Activated naive CD4-positive, alpha-beta T cell treated with anti-CD3 and anti-CD28 coated beads, Interleukin-2, amount 50 U/mL, for 24 hours (primary cell): ENCODE data around the gene PVALEF.
"Not testable (repeated sequence)": the region's sequence is repeated elsewhere in the genome, so short reads cannot be mapped to it uniquely, and the experiment has no call there.

Experiments
- H3K27ac Mint-ChIP-seq: one replicate; pipeline ENCODE4 v1.8.0; 2021; ENCODE audit warnings: mild to moderate bottlenecking, mixed read lengths
- H3K27me3 Mint-ChIP-seq: one replicate; pipeline ENCODE4 v1.8.0; 2021; ENCODE audit warnings: mixed read lengths
- H3K36me3 Mint-ChIP-seq: one replicate; pipeline ENCODE4 v1.8.0; 2021; ENCODE audit warnings: mixed read lengths
- H3K4me1 Mint-ChIP-seq: one replicate; pipeline ENCODE4 v1.8.0; 2021; ENCODE audit warnings: mixed read lengths
- H3K4me3 Mint-ChIP-seq: one replicate; pipeline ENCODE4 v1.8.0; 2021; ENCODE audit warnings: mild to moderate bottlenecking, mixed read lengths
- H3K9me3 Mint-ChIP-seq: one replicate; pipeline ENCODE4 v1.8.0; 2021; ENCODE audit warnings: mixed read lengths

PVALEF gene

DNA sequence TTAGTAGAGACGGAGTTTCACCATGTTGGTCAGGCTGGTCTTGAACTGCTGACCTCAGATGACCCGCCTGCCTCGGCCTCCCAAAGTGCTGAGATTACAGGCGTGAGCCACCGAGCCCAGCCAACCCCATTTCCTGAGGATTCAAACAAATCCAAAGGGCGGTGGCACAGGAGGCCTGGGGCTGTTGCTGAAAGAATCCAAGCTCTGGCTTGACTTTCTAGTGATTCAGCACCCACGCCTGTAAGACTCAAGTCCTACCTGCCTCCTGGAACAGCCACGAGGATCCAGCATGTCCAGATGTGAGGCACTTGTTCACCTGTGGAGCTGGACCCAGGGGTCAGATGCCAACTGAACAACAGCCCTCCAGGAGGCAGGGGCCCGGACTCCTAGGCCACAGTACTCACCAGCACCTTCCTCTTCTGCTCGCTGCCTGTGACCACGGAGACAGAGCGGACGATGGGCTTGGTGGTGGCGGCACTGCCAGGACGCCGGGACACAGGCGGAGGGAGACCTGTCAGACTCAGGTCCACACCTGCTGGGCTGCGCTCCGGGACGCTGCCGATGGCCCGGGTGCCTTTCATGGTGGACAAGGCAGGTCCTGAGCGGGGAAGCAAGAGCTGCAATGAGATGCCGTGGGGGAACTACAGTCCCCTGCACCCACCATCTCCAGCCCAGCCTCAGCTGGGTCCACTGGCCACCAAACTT is 54.3 kb downstream of the PVALEF start:
- Mint-ChIP-seq H3K9me3 (no peaks in the 10 kb centered on the region), H3K27me3 (no peaks in the 10 kb centered on the region), H3K4me1 (peaks cover 11% of the 10 kb centered on the region), H3K27ac (no peak overlapping the region), H3K36me3 (no peaks in the 10 kb centered on the region), H3K4me3 (no peak overlapping the region)

DNA sequence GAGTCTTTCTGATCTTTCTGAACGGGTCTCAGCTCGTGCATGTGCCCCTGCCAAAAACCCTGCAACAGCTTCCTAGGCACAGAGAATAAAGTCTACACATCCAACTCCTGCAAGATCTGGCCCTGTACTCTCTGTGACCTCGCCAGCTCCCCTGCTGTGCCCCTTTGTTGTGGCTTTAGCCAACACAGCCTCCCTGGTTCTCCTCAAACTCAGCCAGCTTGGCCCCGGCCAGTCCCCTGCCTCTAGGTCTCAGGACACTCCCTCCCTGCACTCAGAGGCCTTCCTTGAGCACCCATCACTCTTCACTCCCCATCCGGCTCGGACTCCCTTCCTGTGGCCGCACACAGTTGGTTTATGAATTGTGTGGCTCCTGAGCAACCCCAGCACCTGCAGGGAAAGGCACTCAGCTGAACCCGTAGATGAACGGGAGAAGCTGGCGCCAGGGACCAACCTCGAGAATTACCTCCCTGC is 56.1 kb downstream of the PVALEF start:
- Mint-ChIP-seq H3K27me3 (no peaks in the 10 kb centered on the region), H3K4me3 (peak overlapping the region; percentile 44), H3K4me1 (peaks cover 11% of the 10 kb centered on the region), H3K27ac (no peak overlapping the region), H3K9me3 (no peaks in the 10 kb centered on the region), H3K36me3 (no peaks in the 10 kb centered on the region)

DNA sequence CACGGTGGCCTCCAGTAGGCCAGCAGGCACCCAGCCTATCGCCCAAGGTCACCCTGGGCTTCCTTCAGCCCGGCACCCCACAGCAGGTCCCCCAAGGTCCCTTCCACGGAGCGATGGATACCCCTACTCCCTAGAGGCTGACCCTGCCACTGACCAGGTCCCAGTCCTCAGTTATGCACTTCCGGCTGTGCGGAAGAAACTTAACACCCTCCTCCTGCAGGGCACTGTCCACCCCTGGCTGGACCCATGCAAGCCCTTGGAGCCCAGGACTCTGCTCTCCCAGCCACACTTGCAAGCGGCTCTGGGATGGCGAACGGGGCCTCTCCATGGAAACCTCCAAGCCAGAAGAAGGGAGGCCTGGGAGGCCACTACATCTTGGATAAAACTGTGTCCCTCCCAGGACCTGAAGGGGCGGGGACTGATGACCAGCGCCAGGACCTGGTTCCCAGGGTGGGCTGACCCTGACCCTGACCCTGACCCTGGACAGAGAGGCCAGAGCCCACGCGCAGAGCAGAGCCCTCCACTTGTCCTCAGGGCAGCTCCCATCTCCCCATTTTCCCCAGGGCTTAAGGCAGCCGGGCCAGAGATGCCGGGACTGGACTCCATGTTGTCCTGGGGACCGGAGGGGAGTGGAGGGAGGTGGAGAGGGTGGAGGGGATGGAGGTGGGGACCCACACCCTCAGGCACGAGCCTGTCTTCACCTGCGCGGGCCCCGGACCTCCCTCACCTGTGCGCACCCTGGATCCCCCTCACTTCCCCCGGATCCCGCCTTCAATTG is 56.7 kb downstream of the PVALEF start:
- H3K9me3 Mint-ChIP-seq: no peaks in the 10 kb centered on the region
- no peaks in the 10 kb centered on the region for H3K27me3 Mint-ChIP-seq
- peaks cover 11% of the 10 kb centered on the region for H3K4me1 Mint-ChIP-seq
- H3K4me3 Mint-ChIP-seq: peak overlapping the region; percentile 44
- H3K36me3 Mint-ChIP-seq: no peaks in the 10 kb centered on the region
- H3K27ac Mint-ChIP-seq: no peak overlapping the region

DNA sequence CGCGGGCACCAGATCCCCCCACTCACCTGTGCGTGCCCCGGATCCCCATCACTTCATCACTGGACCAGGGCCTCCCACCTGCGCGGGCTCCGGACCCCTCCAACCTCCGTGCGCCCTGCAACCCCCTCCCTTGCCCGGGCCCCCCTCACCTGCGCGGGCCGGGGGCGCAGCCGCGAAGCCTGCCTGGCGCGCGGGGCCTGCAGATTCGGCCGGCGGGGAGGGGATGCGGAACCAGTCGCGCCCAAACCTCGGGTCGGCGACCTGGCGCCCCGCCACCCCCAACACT is 57.3 kb downstream of the PVALEF start:
- Mint-ChIP-seq H3K4me3 (peak overlapping the region; percentile 67), H3K27ac (no peak overlapping the region), H3K9me3 (no peaks in the 10 kb centered on the region), H3K27me3 (no peaks in the 10 kb centered on the region), H3K36me3 (no peaks in the 10 kb centered on the region), H3K4me1 (peaks cover 14% of the 10 kb centered on the region)

DNA sequence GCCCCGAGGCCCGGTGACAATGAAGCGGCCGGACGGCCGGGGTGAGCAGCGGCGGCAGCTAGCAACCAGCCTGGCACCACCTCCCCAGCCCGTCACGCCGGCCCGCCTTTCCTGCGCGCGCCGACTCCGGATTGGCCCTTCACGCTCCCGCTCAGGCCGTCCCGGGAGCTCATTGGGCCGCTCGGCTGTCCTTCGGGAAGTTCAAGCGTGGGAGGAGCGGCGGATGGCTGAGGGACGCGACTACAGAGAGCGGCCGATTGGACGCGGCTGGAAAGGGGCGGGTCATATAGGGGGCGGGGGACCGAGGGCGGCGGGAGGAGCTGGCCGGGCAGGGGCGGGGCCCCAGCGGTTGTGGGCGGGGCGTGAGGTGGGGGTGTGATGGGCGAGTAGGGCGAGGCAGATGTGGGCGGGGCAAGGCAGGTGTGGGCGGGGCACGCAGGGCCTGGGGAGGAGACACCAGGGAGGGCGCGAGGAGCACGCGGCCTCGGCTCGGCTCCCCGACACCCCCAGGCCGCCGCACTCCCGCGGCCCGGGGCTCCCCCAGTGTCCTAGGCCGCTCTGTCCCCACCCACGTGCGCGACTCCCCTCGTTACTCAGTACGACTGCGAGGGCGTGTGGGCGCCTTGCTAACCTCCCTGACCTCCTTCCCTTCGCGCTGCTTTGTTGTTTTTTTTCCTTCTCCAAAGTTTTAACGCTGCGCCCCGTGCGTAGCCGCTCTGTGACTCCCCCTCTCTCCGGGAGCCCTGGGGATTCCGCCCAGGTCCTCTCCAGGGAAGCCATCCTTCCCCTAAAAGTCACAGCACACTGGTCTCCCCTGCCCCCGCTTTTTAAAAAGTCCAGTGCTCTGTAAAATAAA is 57.8 kb downstream of the PVALEF start, which contains the start of gene CEP131:
Gene CEP131, minus strand, starts transcription at position 60 of the 856 bp plus-strand sequence. CDS start 2,909 bp downstream, outside the sequence.
- peak within 1 kb of the TSS; percentile 91 for H3K27ac Mint-ChIP-seq
- H3K4me1 Mint-ChIP-seq: peaks cover 19% of the 10 kb centered on the region
- no peaks in the 10 kb centered on the region for H3K27me3 Mint-ChIP-seq
- H3K36me3 Mint-ChIP-seq: no peaks in the 10 kb centered on the region
- no peaks in the 10 kb centered on the region for H3K9me3 Mint-ChIP-seq
- H3K4me3 Mint-ChIP-seq: peak within 1 kb of the TSS; percentile 87

DNA sequence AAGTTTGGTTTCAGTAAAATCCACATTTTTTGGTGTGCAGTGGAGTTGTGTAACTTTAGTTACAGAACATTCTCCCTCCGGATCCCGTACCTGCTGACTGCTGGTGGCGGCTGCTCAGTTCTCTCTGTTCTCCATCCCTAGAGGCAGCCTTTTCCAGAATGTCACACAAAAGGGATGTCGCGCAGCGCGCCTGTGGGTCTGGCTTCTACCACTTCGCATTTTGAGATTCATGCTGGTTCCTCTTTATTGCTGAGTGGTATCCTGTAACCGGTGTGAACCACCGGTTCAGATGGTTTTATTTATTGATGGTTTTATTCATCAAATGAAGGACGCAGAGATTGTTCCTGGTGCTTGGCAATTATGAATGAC is 58.4 kb downstream of the PVALEF start:
- H3K4me1 Mint-ChIP-seq: peaks cover 19% of the 10 kb centered on the region
- H3K36me3 Mint-ChIP-seq: no peaks in the 10 kb centered on the region
- no peaks in the 10 kb centered on the region for H3K9me3 Mint-ChIP-seq
- H3K4me3 Mint-ChIP-seq: peak overlapping the region; percentile 87
- H3K27ac Mint-ChIP-seq: peak overlapping the region; percentile 91
- H3K27me3 Mint-ChIP-seq: no peaks in the 10 kb centered on the region

DNA sequence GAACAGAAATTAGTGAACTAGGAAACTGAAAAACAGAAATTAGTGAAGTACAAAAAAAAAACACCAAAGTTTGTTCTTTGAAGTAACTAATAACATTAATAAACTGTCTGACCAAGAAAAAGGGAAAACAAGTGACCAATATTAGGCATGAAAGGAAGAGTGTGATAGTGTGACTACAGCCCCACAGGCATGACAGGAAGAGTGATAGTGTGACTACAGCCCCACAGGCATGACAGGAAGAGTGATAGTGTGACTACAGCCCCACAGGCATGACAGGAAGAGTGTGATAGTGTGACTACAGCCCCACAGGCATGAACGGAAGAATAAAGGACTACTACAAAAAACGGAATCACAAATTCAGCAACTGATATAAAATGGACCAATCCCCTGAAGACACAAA is 62.3 kb downstream of the PVALEF start:
- not testable (repeated sequence) for H3K9me3 Mint-ChIP-seq, H3K4me3 Mint-ChIP-seq, H3K36me3 Mint-ChIP-seq, H3K27me3 Mint-ChIP-seq
- peaks cover 14% of the 10 kb centered on the region for H3K4me1 Mint-ChIP-seq
- peak overlapping the region; percentile 10 for H3K27ac Mint-ChIP-seq

DNA sequence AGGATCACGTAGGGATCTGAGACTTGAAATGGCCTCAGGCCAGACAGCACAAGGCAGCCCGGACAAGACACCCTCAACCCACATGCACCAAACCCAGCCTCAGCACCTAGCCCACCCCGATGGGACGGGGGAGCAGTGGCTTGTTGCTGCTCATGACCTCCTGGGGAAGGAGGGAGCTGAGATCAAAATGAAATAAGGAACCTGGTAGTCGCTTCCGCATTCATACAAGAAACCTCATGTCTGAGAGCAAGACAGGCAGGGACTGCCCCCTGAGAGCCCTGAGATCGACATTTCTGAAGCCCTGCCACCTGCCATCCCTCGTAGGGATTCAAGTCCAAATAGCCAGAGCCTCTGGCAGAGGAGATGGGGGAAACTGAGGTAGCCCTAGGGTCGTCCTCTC is 63.1 kb downstream of the PVALEF start:
- Mint-ChIP-seq H3K4me3 (no peak overlapping the region), H3K36me3 (peaks cover 3% of the 10 kb centered on the region), H3K9me3 (no peaks in the 10 kb centered on the region), H3K4me1 (peaks cover 13% of the 10 kb centered on the region), H3K27ac (no peak overlapping the region), H3K27me3 (no peaks in the 10 kb centered on the region)

DNA sequence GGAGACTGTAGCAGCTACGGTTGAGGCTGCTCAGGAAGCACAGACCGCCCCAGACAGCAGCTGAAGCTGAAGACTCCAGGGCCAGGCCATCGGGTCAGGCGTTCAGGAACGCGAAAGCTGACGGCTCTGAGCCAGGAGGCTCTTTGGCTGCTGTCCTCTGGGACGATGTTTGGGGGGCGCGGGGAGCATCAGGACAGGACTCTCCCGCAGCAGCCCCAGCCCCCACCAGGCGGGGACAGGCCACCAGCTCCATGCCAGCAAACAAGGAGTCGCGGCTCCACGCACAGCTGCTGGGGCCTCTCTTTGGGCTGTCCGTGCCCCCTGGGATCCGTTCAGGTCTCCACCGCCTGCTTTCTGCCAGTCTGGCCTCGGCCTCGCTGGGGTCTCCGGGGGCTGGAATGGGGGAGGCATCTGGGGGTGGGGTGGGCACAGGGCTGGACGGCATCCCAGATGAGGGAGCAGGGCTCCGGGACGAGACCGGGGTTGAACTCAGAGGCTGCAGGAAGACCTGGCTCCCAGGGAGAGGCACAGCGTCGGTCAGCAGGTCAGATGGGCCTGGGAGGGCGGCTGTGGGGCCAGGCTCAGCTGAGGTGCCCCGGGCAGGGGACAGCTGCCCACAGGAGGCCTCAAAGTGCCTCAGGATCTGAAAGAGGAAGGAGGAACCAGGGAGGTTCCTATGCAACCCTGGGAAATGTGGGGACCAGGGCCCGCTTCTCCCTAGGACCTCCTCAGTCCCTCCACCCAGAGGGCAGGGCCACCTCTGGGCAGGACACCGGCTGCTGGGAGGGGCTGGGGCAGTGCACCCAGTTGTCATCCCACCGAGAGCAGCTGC is 63.7 kb downstream of the PVALEF start:
- peaks cover 8% of the 10 kb centered on the region for H3K4me1 Mint-ChIP-seq
- no peaks in the 10 kb centered on the region for H3K9me3 Mint-ChIP-seq
- H3K36me3 Mint-ChIP-seq: peaks cover 3% of the 10 kb centered on the region
- no peaks in the 10 kb centered on the region for H3K27me3 Mint-ChIP-seq
- H3K27ac Mint-ChIP-seq: no peak overlapping the region
- no peak overlapping the region for H3K4me3 Mint-ChIP-seq

DNA sequence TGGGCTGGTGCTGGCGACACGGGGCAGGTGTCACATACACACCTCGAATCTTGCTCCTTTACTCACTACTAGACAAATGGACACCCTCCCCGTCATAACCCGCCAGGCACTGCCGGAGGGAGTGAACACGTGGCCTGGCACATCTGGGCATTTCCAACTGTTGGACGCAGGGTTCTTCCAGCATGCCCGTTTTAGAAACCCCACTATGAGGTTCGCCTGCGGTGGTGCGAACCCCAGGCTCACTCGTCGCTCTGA is 64.3 kb downstream of the PVALEF start:
- H3K4me3 Mint-ChIP-seq: no peak overlapping the region

DNA sequence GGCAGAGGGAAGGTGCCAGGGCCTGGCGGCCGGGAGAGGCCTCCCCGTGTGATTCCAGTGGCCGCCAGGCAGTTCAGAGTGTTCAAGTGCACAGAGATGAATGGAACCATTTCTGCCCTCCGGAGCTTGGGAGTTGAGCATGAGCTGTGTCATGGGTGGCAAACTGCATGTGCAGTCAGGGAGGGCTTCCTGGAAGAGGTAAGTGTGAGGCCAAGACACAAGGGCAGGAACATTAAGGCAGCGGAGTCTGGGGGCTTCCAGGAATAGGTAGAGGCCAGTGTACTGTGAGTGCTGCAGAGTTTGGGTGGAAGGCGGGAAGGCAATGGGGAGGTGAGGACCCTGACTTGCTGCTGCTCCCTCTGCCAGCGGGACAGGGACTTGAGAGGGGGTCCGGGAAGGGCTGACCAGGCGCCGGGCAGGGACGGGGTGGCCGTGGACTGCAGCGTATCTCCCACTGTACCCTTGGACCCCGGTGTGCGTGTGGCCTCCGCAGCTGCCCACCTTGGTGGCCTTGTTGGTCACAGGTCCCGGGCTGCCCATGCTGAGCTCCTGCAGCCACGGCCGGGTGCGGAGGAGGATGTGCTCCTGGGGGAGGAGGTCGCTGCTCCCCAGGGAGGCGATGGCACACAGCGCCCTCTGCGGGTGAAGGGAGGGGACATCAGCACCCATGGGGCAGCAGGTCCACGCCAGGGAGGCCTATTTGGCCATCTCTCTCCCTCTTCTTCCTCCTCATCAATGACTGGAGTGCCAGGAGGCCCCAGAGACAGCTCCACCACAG is 64.9 kb downstream of the PVALEF start:
- peaks cover 14% of the 10 kb centered on the region for H3K4me1 Mint-ChIP-seq
- peaks cover 3% of the 10 kb centered on the region for H3K36me3 Mint-ChIP-seq
- no peak overlapping the region for H3K27ac Mint-ChIP-seq
- H3K4me3 Mint-ChIP-seq: no peak overlapping the region
- H3K27me3 Mint-ChIP-seq: no peaks in the 10 kb centered on the region
- no peaks in the 10 kb centered on the region for H3K9me3 Mint-ChIP-seq

More for the DNA sequence above, 64.3 kb downstream of the PVALEF start:
- H3K36me3 Mint-ChIP-seq: peaks cover 3% of the 10 kb centered on the region
- no peaks in the 10 kb centered on the region for H3K27me3 Mint-ChIP-seq
- peaks cover 8% of the 10 kb centered on the region for H3K4me1 Mint-ChIP-seq
- no peaks in the 10 kb centered on the region for H3K9me3 Mint-ChIP-seq
- no peak overlapping the region for H3K27ac Mint-ChIP-seq

DNA sequence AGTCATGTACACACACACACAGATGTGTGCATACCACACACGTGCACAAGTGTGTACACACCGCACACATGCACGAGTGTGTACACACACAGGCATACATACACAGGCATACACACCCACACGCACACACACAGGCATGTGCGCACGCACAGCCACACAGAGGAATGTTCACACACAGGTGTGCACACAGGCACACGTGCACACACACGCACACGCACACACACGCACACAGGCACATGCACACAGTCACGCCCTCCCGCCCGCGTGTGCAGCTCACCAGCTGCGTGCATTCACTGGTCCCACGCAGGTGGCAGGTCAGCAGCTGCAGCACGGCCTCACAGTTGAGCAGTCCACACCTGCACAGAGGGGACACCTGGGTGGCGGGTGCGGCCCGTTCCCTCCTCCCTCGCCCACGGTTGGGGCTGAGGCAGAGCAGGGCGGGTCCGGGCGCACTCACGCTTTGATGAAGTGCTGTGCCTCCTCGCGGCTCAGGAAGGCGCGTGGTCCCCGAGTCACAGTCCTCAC is 65.9 kb downstream of the PVALEF start:
- Mint-ChIP-seq H3K9me3 (no peaks in the 10 kb centered on the region), H3K27ac (no peak overlapping the region), H3K4me1 (peaks cover 20% of the 10 kb centered on the region), H3K36me3 (peaks cover 3% of the 10 kb centered on the region), H3K27me3 (no peaks in the 10 kb centered on the region), H3K4me3 (no peak overlapping the region)

DNA sequence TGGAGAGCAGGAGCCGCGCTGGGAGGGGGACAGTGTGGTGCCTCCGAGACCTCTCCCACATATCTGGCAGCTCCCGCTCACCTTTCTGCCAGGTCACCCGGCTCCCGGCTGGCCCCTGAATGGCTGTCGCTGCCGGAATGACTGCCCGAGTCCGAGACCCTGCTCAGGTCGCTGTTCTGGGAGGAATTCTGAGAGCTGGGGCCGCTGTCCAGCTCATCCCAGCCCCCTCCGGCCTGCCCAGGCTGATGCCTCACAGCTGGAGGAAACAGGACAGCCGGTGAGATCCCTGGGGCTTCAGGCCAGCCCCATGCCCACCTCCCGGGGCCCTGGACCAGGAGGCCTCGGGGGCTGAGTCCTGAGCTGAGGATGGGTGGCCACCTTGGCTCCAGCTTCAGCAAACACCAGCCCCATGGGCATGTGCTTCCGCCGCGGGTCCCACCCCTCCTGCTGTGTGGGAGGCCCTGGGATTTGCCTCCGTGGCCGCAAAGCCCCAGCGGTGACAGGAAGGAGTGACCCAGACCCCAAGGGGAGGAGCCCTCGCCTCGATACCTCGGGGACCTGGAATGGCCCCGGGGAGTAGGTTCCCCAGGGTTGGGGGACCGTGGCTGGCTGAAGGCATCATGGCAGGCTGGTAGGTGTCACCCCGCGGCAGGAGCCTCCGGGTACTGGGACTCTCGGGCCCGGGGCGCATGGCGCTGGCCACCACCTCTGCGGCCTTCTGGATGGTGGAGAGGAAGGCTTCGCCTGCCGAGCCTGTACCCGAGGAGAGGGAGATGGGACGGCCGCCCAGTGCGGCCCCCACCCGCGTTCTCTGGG is 66.7 kb downstream of the PVALEF start:
- peaks cover 23% of the 10 kb centered on the region for H3K4me1 Mint-ChIP-seq
- no peaks in the 10 kb centered on the region for H3K27me3 Mint-ChIP-seq
- H3K9me3 Mint-ChIP-seq: no peaks in the 10 kb centered on the region
- H3K36me3 Mint-ChIP-seq: peaks cover 3% of the 10 kb centered on the region
- no peak overlapping the region for H3K4me3 Mint-ChIP-seq
- no peak overlapping the region for H3K27ac Mint-ChIP-seq
